Effector memory CD4-positive, alpha-beta T cell (primary cell): ENCODE measurements around the gene COQ8A.

Experiments used
- DNase-seq, 3 donors: peaks; one replicate each; pipeline ENCODE4 v3.0.0-alpha.2; 2020
- H3K27ac ChIP-seq: 2 replicates; pipeline ENCODE4 v1.7.0; 2013; ENCODE audit warnings: mild to moderate bottlenecking, low read length, moderate library complexity; ENCODE audit not compliant: insufficient read depth, poor library complexity, severe bottlenecking
- H3K27me3 ChIP-seq: replicated peaks from 2 replicates; pipeline ENCODE4 v1.7.0; 2013; ENCODE audit warnings: mild to moderate bottlenecking, low read length; ENCODE audit not compliant: insufficient read depth, control insufficient read depth, poor library complexity, severe bottlenecking
- H3K36me3 ChIP-seq: 2 replicates; pipeline ENCODE4 v1.7.0; 2013; ENCODE audit warnings: mild to moderate bottlenecking, low read length, moderate library complexity; ENCODE audit not compliant: control insufficient read depth, insufficient read depth
- H3K4me1 ChIP-seq: 2 replicates; pipeline ENCODE4 v1.7.0; 2013; ENCODE audit warnings: low read length, mild to moderate bottlenecking; ENCODE audit not compliant: control insufficient read depth, insufficient read depth, poor library complexity, severe bottlenecking
- H3K4me3 ChIP-seq: 2 replicates; pipeline ENCODE4 v1.7.0; 2013; ENCODE audit warnings: low read length, low read depth, mild to moderate bottlenecking; ENCODE audit not compliant: insufficient read depth, poor library complexity, severe bottlenecking
- H3K9me3 ChIP-seq: 2 replicates; pipeline ENCODE4 v1.7.0; 2013; ENCODE audit warnings: mild to moderate bottlenecking, low read length, moderate library complexity; ENCODE audit not compliant: control insufficient read depth

The COQ8A gene

GRCh38 chr1:226943156-226943555 is 3.1 kb downstream of the COQ8A start:
- no peaks in the 10 kb centered on the region for H3K27me3 ChIP-seq
- no peaks in the 10 kb centered on the region for H3K9me3 ChIP-seq
- no peak for DNase-seq
- H3K36me3 ChIP-seq = no peaks in the 10 kb centered on the region
- no peak overlapping the region for H3K27ac ChIP-seq
- peaks cover 17% of the 10 kb centered on the region for H3K4me1 ChIP-seq
- H3K4me3 ChIP-seq = no peak overlapping the region

GRCh38 chr1:226943927-226944326 is 3.8 kb downstream of the COQ8A start:
- no peak overlapping the region for H3K4me3 ChIP-seq
- no peak for DNase-seq
- no peak overlapping the region for H3K27ac ChIP-seq
- H3K4me1 ChIP-seq = peaks cover 13% of the 10 kb centered on the region
- no peaks in the 10 kb centered on the region for H3K36me3 ChIP-seq
- no peaks in the 10 kb centered on the region for H3K27me3 ChIP-seq
- no peaks in the 10 kb centered on the region for H3K9me3 ChIP-seq

- no peak overlapping the region for H3K27ac ChIP-seq
- H3K36me3 ChIP-seq = no peaks in the 10 kb centered on the region
- peaks cover 8% of the 10 kb centered on the region for H3K4me1 ChIP-seq
- H3K4me3 ChIP-seq = no peak overlapping the region
- H3K9me3 ChIP-seq = no peaks in the 10 kb centered on the region
- DNase-seq = no peak
- no peaks in the 10 kb centered on the region for H3K27me3 ChIP-seq
Observed at GRCh38 chr1:226945106-226945857, 5.2 kb downstream of the COQ8A start.

- no peaks in the 10 kb centered on the region for H3K36me3 ChIP-seq
- H3K27ac ChIP-seq = no peak overlapping the region
- no peaks in the 10 kb centered on the region for H3K9me3 ChIP-seq
- no peak for DNase-seq
- no peak overlapping the region for H3K4me3 ChIP-seq
- H3K4me1 ChIP-seq = peaks cover 3% of the 10 kb centered on the region
- no peaks in the 10 kb centered on the region for H3K27me3 ChIP-seq
Observed at GRCh38 chr1:226945858-226946245, 5.8 kb downstream of the COQ8A start.

GRCh38 chr1:226946285-226946684 is 6.2 kb downstream of the COQ8A start:
- H3K4me1 ChIP-seq = no peaks in the 10 kb centered on the region
- H3K9me3 ChIP-seq = no peaks in the 10 kb centered on the region
- H3K27me3 ChIP-seq = no peaks in the 10 kb centered on the region
- H3K27ac ChIP-seq = no peak overlapping the region
- H3K36me3 ChIP-seq = no peaks in the 10 kb centered on the region
- H3K4me3 ChIP-seq = no peak overlapping the region
- DNase-seq = no peak

GRCh38 chr1:226946841-226947240 is 6.7 kb downstream of the COQ8A start:
- Histone ChIP-seq H3K4me3 (no peak overlapping the region), H3K36me3 (no peaks in the 10 kb centered on the region), H3K27me3 (no peaks in the 10 kb centered on the region), H3K9me3 (no peaks in the 10 kb centered on the region), H3K4me1 (no peaks in the 10 kb centered on the region), H3K27ac (no peak overlapping the region)
- DNase-seq = no peak

- no peaks in the 10 kb centered on the region for H3K9me3 ChIP-seq
- no peak overlapping the region for H3K27ac ChIP-seq
- DNase-seq = no peak
- no peaks in the 10 kb centered on the region for H3K4me1 ChIP-seq
- no peak overlapping the region for H3K4me3 ChIP-seq
- H3K36me3 ChIP-seq = no peaks in the 10 kb centered on the region
- no peaks in the 10 kb centered on the region for H3K27me3 ChIP-seq
Observed at GRCh38 chr1:226948051-226948450, 8.0 kb downstream of the COQ8A start.

GRCh38 chr1:226948480-226948879 is 8.4 kb downstream of the COQ8A start:
- H3K27ac ChIP-seq = no peak overlapping the region
- H3K36me3 ChIP-seq = no peaks in the 10 kb centered on the region
- no peaks in the 10 kb centered on the region for H3K4me1 ChIP-seq
- H3K27me3 ChIP-seq = no peaks in the 10 kb centered on the region
- no peak for DNase-seq
- no peak overlapping the region for H3K4me3 ChIP-seq
- no peaks in the 10 kb centered on the region for H3K9me3 ChIP-seq

GRCh38 chr1:226948996-226949395 is 8.9 kb downstream of the COQ8A start:
- Histone ChIP-seq H3K9me3 (no peaks in the 10 kb centered on the region), H3K4me3 (no peak overlapping the region), H3K36me3 (no peaks in the 10 kb centered on the region), H3K27me3 (no peaks in the 10 kb centered on the region), H3K4me1 (no peaks in the 10 kb centered on the region), H3K27ac (no peak overlapping the region)
- no peak for DNase-seq

- Histone ChIP-seq H3K4me1 (no peaks in the 10 kb centered on the region), H3K27ac (no peak overlapping the region), H3K27me3 (no peaks in the 10 kb centered on the region), H3K9me3 (no peaks in the 10 kb centered on the region), H3K4me3 (no peak overlapping the region), H3K36me3 (no peaks in the 10 kb centered on the region)
- DNase-seq = no peak
Observed at GRCh38 chr1:226949401-226949800, 9.3 kb downstream of the COQ8A start.
